ENCODE results near the gene SLC6A20. TPM values are rescaled to one million over a fixed set of nuclear protein-coding genes. Genes with fewer than 3 reads are reported as not detected.

The SLC6A20 gene
- total RNA-seq, 1 donor from 2014 or later = not detected

DNA sequence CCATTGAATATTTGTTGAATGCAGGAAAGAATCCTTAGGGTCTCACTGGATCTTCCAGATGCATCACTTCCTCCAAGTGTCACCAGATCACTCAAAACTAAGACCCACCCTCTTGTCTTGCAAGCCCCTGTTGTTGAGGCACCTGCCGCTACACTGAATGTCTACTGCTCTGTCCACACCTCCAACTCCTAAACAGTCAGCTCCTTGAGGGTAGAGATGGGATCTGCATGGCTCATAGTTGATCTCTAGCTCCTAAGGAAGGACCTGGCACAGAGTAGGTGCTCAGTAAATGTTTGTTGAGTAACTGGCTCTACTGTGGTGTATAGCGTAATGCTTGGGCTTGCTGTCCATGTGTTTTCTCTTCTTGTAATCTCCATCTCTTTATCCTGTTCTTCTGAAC is 8.8 kb downstream of the SLC6A20 start:
- no peaks in the 10 kb centered on the region for H4K20me1 ChIP-seq (ENCODE audit: low read depth)
- no peak overlapping the region for H3K4me3 ChIP-seq
- no peaks in the 10 kb centered on the region for H3F3A ChIP-seq (ENCODE audit: low read depth)
- H3K36me3 ChIP-seq = no peaks in the 10 kb centered on the region
- Mint-ChIP-seq H3K27me3 (ENCODE audit: insufficient read depth, low read depth) (peaks cover 13% of the 10 kb centered on the region), H3K27ac (no peak overlapping the region), H3K4me3 (no peak overlapping the region), H3K4me1 (no peaks in the 10 kb centered on the region), H3K36me3 (no peaks in the 10 kb centered on the region), H3K9me3 (peaks cover 19% of the 10 kb centered on the region)
- H3K9ac ChIP-seq = no peak overlapping the region
- H3K27me3 ChIP-seq = peaks cover 2% of the 10 kb centered on the region
- H3K4me1 ChIP-seq = no peaks in the 10 kb centered on the region
- H3K4me2 ChIP-seq = no peak overlapping the region
- no peak for DNase-seq (ENCODE audit: low spot score)
- no peaks in the 10 kb centered on the region for H3K79me2 ChIP-seq (ENCODE audit: low read depth)
- no peak overlapping the region for H2AFZ ChIP-seq (replicated peaks)
- H3K27ac ChIP-seq = no peak overlapping the region
- TF ChIP-seq EZH2phosphoT487 (IDR thresholded peaks at IDR 0.05) = no peak
- TF ChIP-seq, protein P1, sequence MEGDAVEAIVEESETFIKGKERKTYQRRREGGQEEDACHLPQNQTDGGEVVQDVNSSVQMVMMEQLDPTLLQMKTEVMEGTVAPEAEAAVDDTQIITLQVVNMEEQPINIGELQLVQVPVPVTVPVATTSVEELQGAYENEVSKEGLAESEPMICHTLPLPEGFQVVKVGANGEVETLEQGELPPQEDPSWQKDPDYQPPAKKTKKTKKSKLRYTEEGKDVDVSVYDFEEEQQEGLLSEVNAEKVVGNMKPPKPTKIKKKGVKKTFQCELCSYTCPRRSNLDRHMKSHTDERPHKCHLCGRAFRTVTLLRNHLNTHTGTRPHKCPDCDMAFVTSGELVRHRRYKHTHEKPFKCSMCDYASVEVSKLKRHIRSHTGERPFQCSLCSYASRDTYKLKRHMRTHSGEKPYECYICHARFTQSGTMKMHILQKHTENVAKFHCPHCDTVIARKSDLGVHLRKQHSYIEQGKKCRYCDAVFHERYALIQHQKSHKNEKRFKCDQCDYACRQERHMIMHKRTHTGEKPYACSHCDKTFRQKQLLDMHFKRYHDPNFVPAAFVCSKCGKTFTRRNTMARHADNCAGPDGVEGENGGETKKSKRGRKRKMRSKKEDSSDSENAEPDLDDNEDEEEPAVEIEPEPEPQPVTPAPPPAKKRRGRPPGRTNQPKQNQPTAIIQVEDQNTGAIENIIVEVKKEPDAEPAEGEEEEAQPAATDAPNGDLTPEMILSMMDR (IDR thresholded peaks at IDR 0.05) = no peak
- no peak for TF ChIP-seq EZH2 (IDR thresholded peaks at IDR 0.05)
- H3K9me3 ChIP-seq (ENCODE audit: low read depth) = no peaks in the 10 kb centered on the region

DNA sequence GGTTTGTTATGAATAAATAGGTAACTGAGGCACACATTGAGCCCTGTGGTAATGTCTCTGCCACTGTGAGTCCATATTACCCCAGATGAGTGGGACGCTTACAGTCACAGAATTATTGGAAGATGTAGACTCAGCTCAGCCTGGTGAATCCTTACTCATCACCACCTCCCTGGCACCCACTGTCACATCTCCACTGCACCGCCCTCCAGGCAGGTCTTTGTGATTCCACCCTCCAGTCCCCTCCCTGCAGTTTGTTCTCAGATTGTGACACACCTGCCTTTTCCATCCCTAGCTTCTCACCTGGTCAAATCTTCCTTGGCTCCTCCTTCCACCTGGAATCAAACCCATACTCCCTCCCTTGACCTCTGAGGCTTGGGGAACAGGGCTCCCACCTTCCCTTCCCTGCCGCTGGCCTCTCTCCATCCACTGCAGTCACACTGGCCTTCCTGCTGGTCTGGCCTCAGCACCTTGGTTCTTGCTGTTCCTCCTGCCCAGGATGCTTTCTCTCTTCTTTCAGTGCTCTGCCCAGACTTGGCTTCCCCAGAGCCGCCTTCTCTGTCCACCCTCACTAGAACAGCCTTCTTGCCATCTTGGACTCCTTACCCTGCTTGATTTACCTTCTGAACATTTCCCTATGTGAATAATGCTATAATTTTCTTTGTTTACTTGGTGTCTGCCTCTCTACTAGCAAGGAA is 9.4 kb downstream of the SLC6A20 start:
- Histone ChIP-seq H3K79me2 (ENCODE audit: low read depth) (no peaks in the 10 kb centered on the region), H3K4me2 (no peak overlapping the region), H3K27me3 (no peaks in the 10 kb centered on the region), H3K4me1 (no peaks in the 10 kb centered on the region), H2AFZ (replicated peaks) (no peak overlapping the region), H3K27ac (no peak overlapping the region), H4K20me1 (ENCODE audit: low read depth) (no peaks in the 10 kb centered on the region), H3K36me3 (no peaks in the 10 kb centered on the region), H3K4me3 (no peak overlapping the region), H3F3A (ENCODE audit: low read depth) (no peaks in the 10 kb centered on the region), H3K9me3 (ENCODE audit: low read depth) (no peaks in the 10 kb centered on the region), H3K9ac (no peak overlapping the region)
- Mint-ChIP-seq H3K36me3 (no peaks in the 10 kb centered on the region), H3K9me3 (peaks cover 19% of the 10 kb centered on the region), H3K4me1 (no peaks in the 10 kb centered on the region), H3K27me3 (ENCODE audit: insufficient read depth, low read depth) (peaks cover 12% of the 10 kb centered on the region), H3K27ac (no peak overlapping the region), H3K4me3 (no peak overlapping the region)
- TF ChIP-seq, protein P1 (IDR thresholded peaks at IDR 0.05) = no peak
- TF ChIP-seq EZH2phosphoT487 (IDR thresholded peaks at IDR 0.05) = no peak
- no peak for TF ChIP-seq EZH2 (IDR thresholded peaks at IDR 0.05)
- DNase-seq (ENCODE audit: low spot score) = no peak

DNA sequence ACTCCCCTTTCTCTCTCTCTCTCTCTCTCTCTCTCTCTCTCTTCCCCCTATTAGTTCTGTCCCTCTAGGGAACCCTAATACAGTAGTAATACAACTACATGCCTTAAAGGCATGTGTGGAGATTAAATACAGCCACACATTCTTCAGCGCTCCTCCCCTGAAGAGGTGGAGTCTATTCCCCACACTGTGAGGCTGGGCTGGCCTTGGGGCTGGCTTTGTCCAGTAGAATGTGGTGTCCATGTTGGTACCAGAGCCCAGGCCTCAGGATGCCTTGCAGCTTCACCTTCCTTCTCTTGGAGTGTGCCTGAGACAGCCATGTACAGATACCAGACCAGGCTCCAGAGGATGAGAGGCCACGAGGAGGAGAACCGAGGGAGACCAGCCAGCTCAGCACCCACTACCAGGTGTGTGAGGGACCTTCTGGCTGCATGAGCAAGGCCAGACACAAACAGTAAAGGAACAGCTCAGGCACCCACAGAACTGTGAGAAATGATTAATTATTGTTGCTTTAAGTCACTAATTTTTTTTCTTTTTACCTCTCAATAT is 10.7 kb downstream of the SLC6A20 start:
- H3K36me3 ChIP-seq = no peaks in the 10 kb centered on the region
- TF ChIP-seq, protein P1 (IDR thresholded peaks at IDR 0.05) = no peak
- no peak for TF ChIP-seq EZH2 (IDR thresholded peaks at IDR 0.05)
- TF ChIP-seq EZH2phosphoT487 (IDR thresholded peaks at IDR 0.05) = no peak
- H3K27ac Mint-ChIP-seq = no peak overlapping the region
- no peaks in the 10 kb centered on the region for H3K36me3 Mint-ChIP-seq
- H3K9ac ChIP-seq = no peak overlapping the region
- no peaks in the 10 kb centered on the region for H3K9me3 ChIP-seq (ENCODE audit: low read depth)
- H3K9me3 Mint-ChIP-seq = peaks cover 18% of the 10 kb centered on the region
- H3K79me2 ChIP-seq (ENCODE audit: low read depth) = no peaks in the 10 kb centered on the region
- H3K4me1 ChIP-seq = no peaks in the 10 kb centered on the region
- H3K4me2 ChIP-seq = no peak overlapping the region
- no peaks in the 10 kb centered on the region for H4K20me1 ChIP-seq (ENCODE audit: low read depth)
- no peaks in the 10 kb centered on the region for H3K27me3 ChIP-seq
- no peak overlapping the region for H3K4me3 ChIP-seq
- H2AFZ ChIP-seq (replicated peaks) = no peak overlapping the region
- DNase-seq (ENCODE audit: low spot score) = no peak
- no peak overlapping the region for H3K4me3 Mint-ChIP-seq
- H3F3A ChIP-seq (ENCODE audit: low read depth) = no peaks in the 10 kb centered on the region
- no peaks in the 10 kb centered on the region for H3K4me1 Mint-ChIP-seq
- H3K27me3 Mint-ChIP-seq (ENCODE audit: insufficient read depth, low read depth) = peaks cover 10% of the 10 kb centered on the region
- H3K27ac ChIP-seq = no peak overlapping the region

Data from neural progenitor cell (in vitro differentiated cells).